ENCODE measurements around the gene FBXL22.

Gene FBXL22

DNA sequence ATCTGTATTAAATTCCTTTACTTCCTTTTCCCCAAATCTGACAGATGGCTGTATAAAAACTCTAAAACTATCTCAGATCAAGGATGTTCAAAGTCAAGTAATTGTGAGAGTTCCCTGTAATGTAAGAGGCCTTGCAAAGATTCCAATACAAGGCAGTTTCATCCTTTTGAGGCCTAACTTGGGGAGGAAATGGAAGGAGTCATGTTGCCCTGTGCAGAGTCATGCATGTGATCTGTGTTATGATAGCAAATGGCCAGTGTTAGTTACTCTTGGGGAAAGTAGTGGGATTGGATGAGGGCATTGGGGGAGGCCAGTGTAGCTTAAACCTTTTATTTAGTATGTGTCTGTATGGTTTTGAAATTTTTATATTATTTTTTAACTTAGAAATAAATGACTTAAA is 23.7 kb upstream of the FBXL22 start:
- TF ChIP-seq EZH2phosphoT487 (IDR thresholded peaks at IDR 0.05; ENCODE audit: borderline replicate concordance), result no peak
- TF ChIP-seq, protein P1, sequence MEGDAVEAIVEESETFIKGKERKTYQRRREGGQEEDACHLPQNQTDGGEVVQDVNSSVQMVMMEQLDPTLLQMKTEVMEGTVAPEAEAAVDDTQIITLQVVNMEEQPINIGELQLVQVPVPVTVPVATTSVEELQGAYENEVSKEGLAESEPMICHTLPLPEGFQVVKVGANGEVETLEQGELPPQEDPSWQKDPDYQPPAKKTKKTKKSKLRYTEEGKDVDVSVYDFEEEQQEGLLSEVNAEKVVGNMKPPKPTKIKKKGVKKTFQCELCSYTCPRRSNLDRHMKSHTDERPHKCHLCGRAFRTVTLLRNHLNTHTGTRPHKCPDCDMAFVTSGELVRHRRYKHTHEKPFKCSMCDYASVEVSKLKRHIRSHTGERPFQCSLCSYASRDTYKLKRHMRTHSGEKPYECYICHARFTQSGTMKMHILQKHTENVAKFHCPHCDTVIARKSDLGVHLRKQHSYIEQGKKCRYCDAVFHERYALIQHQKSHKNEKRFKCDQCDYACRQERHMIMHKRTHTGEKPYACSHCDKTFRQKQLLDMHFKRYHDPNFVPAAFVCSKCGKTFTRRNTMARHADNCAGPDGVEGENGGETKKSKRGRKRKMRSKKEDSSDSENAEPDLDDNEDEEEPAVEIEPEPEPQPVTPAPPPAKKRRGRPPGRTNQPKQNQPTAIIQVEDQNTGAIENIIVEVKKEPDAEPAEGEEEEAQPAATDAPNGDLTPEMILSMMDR (conservative IDR thresholded peaks at IDR 0.05; ENCODE audit: low read length), result no peak
- Histone ChIP-seq H3K4me3 (ENCODE audit: low read length, poor library complexity, severe bottlenecking) (no peak overlapping the region), H3K9me2 (replicated peaks; ENCODE audit: low read depth, low read length) (no peaks in the 10 kb centered on the region), H3K4me1 (ENCODE audit: insufficient read depth, low read length, poor library complexity, severe bottlenecking) (peaks cover 8% of the 10 kb centered on the region), H3K9ac (ENCODE audit: low read depth, low read length, poor library complexity, severe bottlenecking) (no peak overlapping the region), H3K79me2 (ENCODE audit: insufficient read depth, low read length) (no peaks in the 10 kb centered on the region), H3F3A (ENCODE audit: low read depth) (no peaks in the 10 kb centered on the region), H3K36me3 (ENCODE audit: insufficient read depth, low read length) (peaks cover 69% of the 10 kb centered on the region; the same call in 1 of the 2 replicates), H3K9me3 (ENCODE audit: insufficient read depth, low read depth, low read length) (no peaks in the 10 kb centered on the region), H3K4me2 (ENCODE audit: low read depth, low read length, poor library complexity, severe bottlenecking) (no peak overlapping the region), H2AFZ (ENCODE audit: low read length) (no peak overlapping the region), H3K27me3 (ENCODE audit: insufficient read depth, low read length, poor library complexity, severe bottlenecking) (no peaks in the 10 kb centered on the region), H4K20me1 (ENCODE audit: insufficient read depth, low read length, poor library complexity, severe bottlenecking) (no peaks in the 10 kb centered on the region)

DNA sequence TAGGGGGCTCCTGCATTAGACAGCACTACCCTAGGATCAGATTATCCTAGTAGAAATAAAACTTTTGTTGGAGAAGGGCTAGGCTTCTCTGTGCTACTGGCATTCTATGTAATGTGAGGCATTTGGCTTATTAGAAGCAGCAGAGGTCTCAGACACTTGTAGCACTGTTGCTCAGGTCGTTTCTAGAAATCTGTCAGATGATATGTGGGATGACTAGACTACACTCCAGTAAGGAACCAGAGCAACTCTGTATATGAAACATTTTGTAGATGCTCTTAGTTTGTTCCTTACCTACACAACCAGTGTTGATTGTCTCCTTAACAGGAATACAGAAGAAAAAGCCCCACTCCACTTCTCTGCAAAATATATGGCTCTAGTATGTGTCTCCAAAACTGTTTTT is 21.9 kb upstream of the FBXL22 start:
- Histone ChIP-seq H3K36me3 (ENCODE audit: insufficient read depth, low read length) (peaks cover 52% of the 10 kb centered on the region; the same call in 1 of the 2 replicates), H3K9ac (ENCODE audit: low read depth, low read length, poor library complexity, severe bottlenecking) (no peak overlapping the region)
- no peak for TF ChIP-seq EZH2phosphoT487 (IDR thresholded peaks at IDR 0.05; ENCODE audit: borderline replicate concordance)
- TF ChIP-seq, protein P1 (conservative IDR thresholded peaks at IDR 0.05; ENCODE audit: low read length), result no peak

DNA sequence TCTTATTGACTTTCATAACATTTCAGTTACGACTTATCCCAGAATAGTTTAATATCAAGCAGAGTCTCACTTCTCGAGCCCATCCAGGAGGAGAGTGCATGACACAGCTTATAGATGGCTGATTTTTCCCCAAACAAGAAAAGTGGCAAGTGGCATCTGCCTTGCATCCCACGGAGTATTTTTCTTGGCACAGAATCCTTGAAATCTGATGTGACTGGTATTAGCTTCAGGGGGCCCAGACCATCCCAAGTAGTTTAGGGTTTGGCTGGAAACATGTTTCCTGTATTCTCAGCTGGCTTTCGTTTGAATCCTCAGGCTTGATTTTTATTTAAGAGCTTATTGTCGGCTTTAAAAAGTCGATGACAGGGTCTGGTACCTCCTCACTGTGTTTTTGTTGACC is 20.7 kb upstream of the FBXL22 start:
- Histone ChIP-seq H3K4me1 (ENCODE audit: insufficient read depth, low read length, poor library complexity, severe bottlenecking) (peaks cover 8% of the 10 kb centered on the region), H3K79me2 (ENCODE audit: insufficient read depth, low read length) (no peaks in the 10 kb centered on the region)

More for the DNA sequence above, 21.9 kb upstream of the FBXL22 start:
- Histone ChIP-seq H4K20me1 (ENCODE audit: insufficient read depth, low read length, poor library complexity, severe bottlenecking) (no peaks in the 10 kb centered on the region), H3K27me3 (ENCODE audit: insufficient read depth, low read length, poor library complexity, severe bottlenecking) (no peaks in the 10 kb centered on the region), H3K9me3 (ENCODE audit: insufficient read depth, low read depth, low read length) (no peaks in the 10 kb centered on the region), H3K9me2 (replicated peaks; ENCODE audit: low read depth, low read length) (no peaks in the 10 kb centered on the region), H3K4me1 (ENCODE audit: insufficient read depth, low read length, poor library complexity, severe bottlenecking) (peaks cover 8% of the 10 kb centered on the region), H3K4me2 (ENCODE audit: low read depth, low read length, poor library complexity, severe bottlenecking) (no peak overlapping the region), H2AFZ (ENCODE audit: low read length) (no peak overlapping the region), H3K4me3 (ENCODE audit: low read length, poor library complexity, severe bottlenecking) (no peak overlapping the region), H3F3A (ENCODE audit: low read depth) (no peaks in the 10 kb centered on the region), H3K79me2 (ENCODE audit: insufficient read depth, low read length) (no peaks in the 10 kb centered on the region)

More for the DNA sequence above, 20.7 kb upstream of the FBXL22 start:
- Histone ChIP-seq H3K27me3 (ENCODE audit: insufficient read depth, low read length, poor library complexity, severe bottlenecking) (no peaks in the 10 kb centered on the region), H3K4me3 (ENCODE audit: low read length, poor library complexity, severe bottlenecking) (no peak overlapping the region), H3F3A (ENCODE audit: low read depth) (no peaks in the 10 kb centered on the region), H3K4me2 (ENCODE audit: low read depth, low read length, poor library complexity, severe bottlenecking) (no peak overlapping the region), H3K9ac (ENCODE audit: low read depth, low read length, poor library complexity, severe bottlenecking) (no peak overlapping the region), H3K9me3 (ENCODE audit: insufficient read depth, low read depth, low read length) (no peaks in the 10 kb centered on the region), H3K36me3 (ENCODE audit: insufficient read depth, low read length) (peaks cover 44% of the 10 kb centered on the region; the same call in 1 of the 2 replicates), H2AFZ (ENCODE audit: low read length) (no peak overlapping the region), H3K9me2 (replicated peaks; ENCODE audit: low read depth, low read length) (no peaks in the 10 kb centered on the region), H4K20me1 (ENCODE audit: insufficient read depth, low read length, poor library complexity, severe bottlenecking) (no peaks in the 10 kb centered on the region)
- TF ChIP-seq, protein P1 (conservative IDR thresholded peaks at IDR 0.05; ENCODE audit: low read length), result no peak
- no peak for TF ChIP-seq EZH2phosphoT487 (IDR thresholded peaks at IDR 0.05; ENCODE audit: borderline replicate concordance)
